ENCODE results near the gene RAP2B.

The RAP2B gene

DNA sequence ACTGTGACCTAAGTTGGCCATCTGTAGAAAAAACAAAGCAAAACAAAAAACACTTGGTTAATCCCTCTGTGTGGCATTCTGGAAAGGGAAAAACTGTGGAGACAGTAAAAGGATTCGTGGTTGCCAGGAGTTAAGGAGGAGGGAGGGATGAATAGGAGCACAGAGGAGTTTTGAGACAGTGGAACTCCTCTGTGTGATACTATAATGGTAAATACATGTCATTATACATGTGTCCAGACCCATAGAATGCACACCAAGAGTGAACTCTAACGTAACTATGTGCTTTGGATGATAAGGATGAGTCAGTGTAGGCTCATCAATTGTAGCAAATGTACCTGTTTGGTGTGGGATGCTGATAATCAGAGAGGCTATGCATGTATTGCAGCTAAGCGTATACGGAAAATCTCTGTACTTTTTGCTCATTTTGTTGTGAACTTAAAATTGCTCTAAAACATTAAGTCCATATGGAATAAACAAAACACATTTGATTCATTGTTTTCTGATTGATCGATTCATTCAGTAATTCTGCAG is 33.4 kb downstream of the RAP2B start:
- FAIRE-seq = no peak

DNA sequence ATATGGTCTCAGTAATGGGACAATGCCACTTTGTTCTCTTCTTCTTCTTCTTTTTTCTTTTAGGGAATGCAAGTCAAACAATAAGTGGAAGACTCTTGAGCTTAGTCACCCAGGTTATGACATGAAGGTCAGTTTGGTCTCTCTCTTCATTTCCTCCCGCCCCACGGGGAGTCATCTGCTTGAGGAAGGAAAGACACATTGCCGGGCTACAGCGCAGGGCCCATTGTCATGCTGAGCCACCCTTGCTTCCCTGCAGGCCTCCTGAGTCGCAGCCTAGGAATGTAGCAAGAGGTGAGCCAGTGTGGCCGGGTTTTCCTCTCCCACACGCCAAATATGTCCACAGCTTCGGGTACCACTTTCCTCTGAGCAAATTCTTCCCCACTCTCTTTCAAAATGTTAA is 47.6 kb downstream of the RAP2B start:
- FAIRE-seq = no peak

DNA sequence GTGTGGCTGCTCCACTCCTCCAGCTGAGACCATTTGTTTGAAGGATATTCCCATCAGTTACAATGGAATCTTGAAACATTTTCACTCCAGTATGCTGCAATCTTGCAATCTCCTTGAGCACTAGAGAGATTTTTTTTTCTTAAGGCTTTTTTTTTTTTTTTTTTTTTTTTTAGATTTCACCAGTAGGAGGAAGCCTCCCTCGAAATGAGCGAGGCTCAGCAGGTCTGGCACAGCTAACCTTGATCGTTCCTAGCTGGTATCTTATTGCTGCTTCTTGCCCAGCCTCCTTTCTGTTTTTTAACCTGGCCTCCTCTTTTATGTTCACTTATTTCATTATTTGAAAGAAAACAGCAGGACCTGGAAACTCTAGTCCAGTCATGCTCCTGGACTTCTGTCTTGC is 48.1 kb downstream of the RAP2B start:
- no peak for FAIRE-seq

DNA sequence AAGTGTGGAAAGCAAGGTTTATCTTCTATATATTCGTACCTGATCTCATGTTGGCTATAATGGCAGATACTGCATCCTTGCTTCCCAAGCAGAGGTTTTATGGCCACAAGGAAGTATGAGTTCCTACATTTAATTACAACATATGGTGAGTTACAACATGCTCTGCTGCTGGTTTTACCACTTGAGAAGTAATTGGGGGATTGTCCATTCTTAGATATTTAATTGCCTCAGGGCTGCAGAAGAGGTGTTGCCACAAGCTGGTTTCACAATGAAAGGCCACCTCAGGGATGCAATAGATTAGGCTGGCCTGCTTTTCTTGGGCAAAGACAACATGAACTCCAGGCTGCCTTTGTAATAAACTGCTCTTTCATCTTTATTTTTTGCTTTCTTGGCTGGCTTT is 48.6 kb downstream of the RAP2B start:
- no peak for FAIRE-seq

DNA sequence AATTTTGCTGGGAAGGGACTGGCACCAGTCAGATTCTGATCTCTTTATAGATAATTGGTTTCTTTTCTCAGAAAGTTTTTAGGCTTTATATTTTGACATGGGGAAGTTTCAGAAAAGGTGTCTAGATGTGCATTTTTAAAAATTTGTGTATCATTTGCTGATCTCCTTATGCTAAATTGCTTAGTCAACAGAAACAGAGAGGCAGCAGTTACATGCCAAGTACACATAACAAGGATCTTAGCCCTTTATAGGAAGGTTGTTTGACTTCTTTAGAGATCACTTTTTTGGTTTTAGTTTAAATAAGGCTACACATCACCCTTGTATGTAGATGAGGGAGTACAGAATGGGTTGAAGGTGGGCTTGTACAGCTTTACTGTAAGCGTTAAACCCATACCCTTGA is 53.5 kb downstream of the RAP2B start:
- FAIRE-seq = no peak

DNA sequence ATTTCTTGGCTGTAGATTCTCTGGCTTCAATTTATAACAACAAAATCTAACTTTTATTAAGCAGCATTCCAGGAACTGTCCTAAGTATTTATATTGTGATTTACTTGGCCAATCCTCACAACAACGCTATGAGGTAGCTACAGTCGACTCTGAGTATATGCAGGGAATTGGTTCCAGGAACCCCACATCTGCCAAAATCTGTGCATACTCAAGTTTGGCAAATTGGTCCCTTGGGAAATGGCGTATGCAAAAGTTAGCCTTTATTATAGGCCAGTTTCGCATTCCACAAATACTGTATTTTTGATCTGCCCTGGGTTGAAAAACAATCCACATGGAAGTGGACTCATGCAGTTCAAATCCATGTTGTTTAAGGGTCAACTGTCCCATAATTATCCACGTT is 53.9 kb downstream of the RAP2B start:
- no peak for FAIRE-seq

DNA sequence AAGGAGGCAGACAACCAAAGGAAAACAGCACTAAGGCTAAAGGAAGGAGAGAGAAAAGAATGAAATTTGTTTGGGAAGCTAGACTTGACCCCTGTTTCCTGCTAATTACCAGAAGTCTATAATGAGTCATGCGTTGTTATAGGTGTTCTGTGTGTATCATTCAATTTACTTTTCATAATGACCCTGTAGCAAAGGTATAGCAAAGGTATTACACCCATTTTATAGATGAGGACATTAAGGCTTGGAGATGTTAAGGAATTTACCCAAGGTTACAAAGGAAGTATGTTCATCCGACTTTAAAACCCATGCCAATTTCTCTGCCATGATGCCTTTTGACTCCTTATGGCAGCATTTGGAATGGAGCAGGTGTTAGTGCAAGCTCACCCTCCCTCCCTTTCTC is 54.9 kb downstream of the RAP2B start:
- FAIRE-seq = no peak

DNA sequence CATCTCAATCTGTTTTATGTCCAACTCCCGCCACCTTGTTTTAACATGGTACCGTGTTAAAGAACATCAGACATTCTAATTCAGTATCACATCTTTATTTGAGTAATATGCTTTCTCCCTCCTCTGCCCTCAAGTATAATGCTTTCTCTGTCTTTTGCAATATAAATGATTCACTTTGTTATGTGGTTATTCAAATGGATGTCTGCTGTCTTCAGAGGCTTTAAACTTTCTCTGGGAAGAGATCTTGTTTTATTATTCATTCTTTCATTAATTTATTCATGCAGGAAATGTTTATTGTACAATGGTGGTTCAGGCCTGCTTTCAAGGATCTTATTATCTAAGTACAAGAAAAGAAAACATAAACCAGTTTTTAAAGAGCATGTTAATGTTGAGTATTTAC is 57.1 kb downstream of the RAP2B start:
- FAIRE-seq = no peak

Data from A204.1 (cell line).